ENCODE results near the gene ERICH4. TPM values are rescaled to one million over a fixed set of nuclear protein-coding genes. Genes with fewer than 3 reads are reported as not detected.

Gene ERICH4
- total RNA-seq (2021; fragmentation: NEBNext Ultra II Directional; extraction: Animal tissue kit (Norgen Biotek cat#: 25700)) (not detected in 2 replicates), polyA plus RNA-seq (2011; rRNA removed) (not detected in 2 replicates), polyA minus RNA-seq (2011; rRNA and poly(A)+ RNA removed) (not detected in 2 replicates)
- polyA plus RNA-seq (2011; cell fraction: cytosol; rRNA removed): not detected
- not detected for polyA plus RNA-seq (2011; cell fraction: nucleus; rRNA removed)
- polyA plus RNA-seq (2012, experiment 1 of 2): not detected in 4 replicates
- not detected for polyA plus RNA-seq (2012, experiment 2 of 2)
- polyA plus RNA-seq (2013, experiment 1 of 2): not detected
- not detected for polyA plus RNA-seq (2013, experiment 2 of 2)
- not detected for polyA minus RNA-seq (2011; cell fraction: cytosol; rRNA and poly(A)+ RNA removed)
- polyA minus RNA-seq (2011; cell fraction: nucleus; rRNA and poly(A)+ RNA removed): not detected
- long read RNA-seq, experiment 1: 0 reads
- long read RNA-seq, experiment 2: 0 reads

GRCh38 chr19:41442473-41443355 is at the start of gene ERICH4:
TSS of gene ERICH4 (plus strand) at chr19:41443156. CDS start at chr19:41443170, 14 bp downstream.
- H2AFZ ChIP-seq (ENCODE audit: low read length): no peak within 1 kb of the TSS
- H3K79me1 ChIP-seq (ENCODE audit: low read depth, low read length): 0 out of 2 replicates have a peak, but pooled peaks cover 4% of the 10 kb centered on the region
- 81% methylated on average over 5 of the region's 7 CpGs; no CpG with 5 or more reads in 1 of the 2 experiments for WGBS, 2 experiments (ENCODE audit: extremely low coverage in 1 of 2, insufficient coverage in 1 of 2, insufficient read length in 1 of 2, insufficient replicate concordance in 2 of 2, low coverage in 1 of 2, low lambda C conversion rate in 2 of 2, missing lambda C conversion rate in 1 of 2)
- no peak within 1 kb of the TSS for H3K4me3 ChIP-seq (ENCODE audit: extremely low read depth in 1 of 4, insufficient read depth in 2 of 4, low read depth in 3 of 4, low read length in 4 of 4)
- H3K27ac ChIP-seq (ENCODE audit: low read depth, low read length): no peak within 1 kb of the TSS
- H2AK5ac ChIP-seq (ENCODE audit: low read depth, low read length): no peak within 1 kb of the TSS
- no peak within 1 kb of the TSS for H3K4me2 ChIP-seq (ENCODE audit: insufficient read depth in 1 of 2, low read depth in 2 of 2, low read length in 2 of 2)
- H3K14ac ChIP-seq (ENCODE audit: insufficient read length): no peak within 1 kb of the TSS
- POLR2A ChIA-PET (ENCODE audit: partially characterized antibody): interaction anchor here (0.8 kb wide), 1 partner anchor 10 kb away, joined by 4 read pairs; no protein-coding TSS in a partner anchor
- H4K5ac ChIP-seq (ENCODE audit: insufficient read length, low read depth, low read length): no peak within 1 kb of the TSS
- no peak within 1 kb of the TSS for H2BK15ac ChIP-seq (ENCODE audit: low read length)
- H3K9me3 ChIP-seq (ENCODE audit: insufficient read depth in 2 of 2, low read depth in 1 of 2, low read length in 1 of 2): no peaks in the 10 kb centered on the region
- H2BK120ac ChIP-seq (replicated peaks; ENCODE audit: low read depth, low read length): no peak within 1 kb of the TSS
- no peak within 1 kb of the TSS for H3K9ac ChIP-seq (replicated peaks in 1 of 4; ENCODE audit: extremely low read depth in 1 of 4, low read depth in 3 of 4, low read length in 3 of 4)
- FAIRE-seq (no peak), DNase-seq (ENCODE audit: low read depth in 1 of 2, low spot score in 2 of 2) (no peak)
- no peaks in the 10 kb centered on the region for H4K20me1 ChIP-seq (replicated peaks in 1 of 2; ENCODE audit: control insufficient read depth in 1 of 2, insufficient read depth in 2 of 2, low read length in 2 of 2)
- H3K23me2 ChIP-seq (ENCODE audit: low read depth, low read length): no peaks in the 10 kb centered on the region; the same call in 1 of the 2 replicates
- H3K4me1 ChIP-seq (replicated peaks in 1 of 4; ENCODE audit: control insufficient read depth in 3 of 4, insufficient read depth in 4 of 4, low read length in 3 of 4): no peaks in the 10 kb centered on the region
- H3K4ac ChIP-seq (replicated peaks; ENCODE audit: insufficient read length, low read depth, low read length): no peak within 1 kb of the TSS
- H3K27me3 ChIP-seq (replicated peaks in 1 of 4; ENCODE audit: control insufficient read depth in 3 of 4, extremely low read depth in 1 of 4, insufficient read depth in 3 of 4, low read length in 3 of 4): 0 out of 7 replicates have a peak, but pooled peaks cover 0 to 3% (median 0%) of the 10 kb centered on the region in 4 experiments
- H2BK20ac ChIP-seq (ENCODE audit: low read length): no peak within 1 kb of the TSS
- H3K36me3 ChIP-seq (ENCODE audit: control insufficient read depth in 2 of 4, insufficient read depth in 4 of 4, low read length in 3 of 4): peaks cover 0 to 5% (median 1%) of the 10 kb centered on the region in 4 experiments; a peak in 1 of 8 replicates
- H3K18ac ChIP-seq (ENCODE audit: extremely low read depth, low read length): no peak within 1 kb of the TSS
- no peak within 1 kb of the TSS for H3K56ac ChIP-seq (replicated peaks; ENCODE audit: insufficient read length, low read depth, low read length)
- no peak within 1 kb of the TSS for H4K91ac ChIP-seq (replicated peaks; ENCODE audit: insufficient read length, low read length)
- H2BK12ac ChIP-seq (ENCODE audit: low read depth, low read length): no peak within 1 kb of the TSS
- H3K79me2 ChIP-seq (ENCODE audit: control insufficient read depth in 1 of 2, insufficient read depth in 2 of 2, low read length in 2 of 2): peaks cover 0 to 8% of the 10 kb centered on the region in 2 experiments; a peak in 1 of 4 replicates
- CTCF ChIA-PET (ENCODE audit: partially characterized antibody): interaction anchor here (0.6 to 20.4 kb wide), 5 partner anchors 10 to 139 kb away, joined by 3 to 364 read pairs (median 4); no protein-coding TSS in a partner anchor
- no peak within 1 kb of the TSS for H2BK5ac ChIP-seq (ENCODE audit: low read depth, low read length)
- no peak within 1 kb of the TSS for H3K23ac ChIP-seq (ENCODE audit: insufficient read length)
- H4K8ac ChIP-seq (ENCODE audit: extremely low read depth, insufficient read depth, low read length): no peak within 1 kb of the TSS
- TF ChIP-seq TAF7 (optimal IDR thresholded peaks at IDR 0.05; ENCODE audit: borderline replicate concordance, low read depth, low read length): no peak
- no peak for TF ChIP-seq ASH2L (IDR thresholded peaks at IDR 0.05; ENCODE audit: low read length)
- TF ChIP-seq RBBP5 (IDR thresholded peaks at IDR 0.05; ENCODE audit: borderline replicate concordance, low read depth, low read length): no peak
- no peak for TF ChIP-seq BCL11A (IDR thresholded peaks at IDR 0.05; ENCODE audit: low read depth in 2 of 2, low read length in 2 of 2)
- no peak for TF ChIP-seq SIX5 (IDR thresholded peaks at IDR 0.05; ENCODE audit: low read depth, low read length)
- no peak for TF ChIP-seq ATF2 (IDR thresholded peaks at IDR 0.05; ENCODE audit: low read length)
- TF ChIP-seq EGR1 (IDR thresholded peaks at IDR 0.05; ENCODE audit: borderline replicate concordance, low read depth, low read length): no peak
- TF ChIP-seq KDM4A (IDR thresholded peaks at IDR 0.05; ENCODE audit: low read depth, low read length, severe bottlenecking): no peak
